BJ (cell line): Measurements from ENCODE around the gene WDFY1. TPM values are rescaled to one million over a fixed set of nuclear protein-coding genes. Genes with fewer than 3 reads are reported as not detected.
A peak's percentile ranks its signal among the peaks of the same experiment; 100 is the strongest.
"Not testable (repeated sequence)": the region's sequence is repeated elsewhere in the genome, so short reads cannot be mapped to it uniquely, and the experiment has no call there.

Experiments used
- CTCF ChIA-PET: fragments of 350-600 bp; formaldehyde crosslinking; extraction: SDS; loops from one replicate; lab custom pipeline; 2021; ENCODE audit warnings: antibody characterized with exemption, inconsistent platforms; lab: Yijun Ruan, JAX
- POLR2A ChIA-PET: fragments of 300-600 bp; sonication (Branson Sonifier 250); formaldehyde crosslinking; extraction: SDS; loops from one replicate; lab custom pipeline; 2021; ENCODE audit warnings: antibody characterized with exemption; lab: Charles Lee
- DNase-seq: peaks from one replicate; pipeline ENCODE4 v3.0.0-alpha.2; 2011; ENCODE audit warnings: low read depth
- H3K27me3 ChIP-seq: 2 replicates; pipeline ENCODE4 v1.6.0; 2011; ENCODE audit warnings: low read length; ENCODE audit not compliant: control insufficient read depth, insufficient read depth
- H3K36me3 ChIP-seq: 2 replicates; pipeline ENCODE4 v1.5.1; 2011; ENCODE audit warnings: low read length; ENCODE audit not compliant: control insufficient read depth, insufficient read depth
- H3K4me3 ChIP-seq: 2 replicates; pipeline ENCODE4 v1.5.1; 2011; ENCODE audit warnings: low read depth, mild to moderate bottlenecking, control low read depth, low read length
- CTCF ChIP-seq: IDR thresholded peaks from 2 replicates; pipeline ENCODE4 v1.5.1; 2011; ENCODE audit warnings: low read depth, mild to moderate bottlenecking, control low read depth, inconsistent platforms, low read length, moderate library complexity; ENCODE audit not compliant: insufficient read depth
- polyA plus RNA-seq: library from polyadenylated mRNA; depleted of rRNA; stranded (reverse); fragments of >200 nt; gene quantifications from 2 replicates; pipeline ENCODE4 v1.2.3, GENCODE V29; 2011

The WDFY1 gene
- polyA plus RNA-seq, 1 experiment = 90.6 TPM

- H3K36me3 ChIP-seq = 0 out of 2 replicates have a peak, but pooled peaks cover 1% of the 10 kb centered on the region
- ChIA-PET POLR2A (no interaction called here), CTCF (no interaction called here)
- peak overlapping the region; percentile 96 for H3K4me3 ChIP-seq
- no peak for TF ChIP-seq CTCF
- no peaks in the 10 kb centered on the region for H3K27me3 ChIP-seq
- no peak for DNase-seq
Measured at GRCh38 chr2:223943561-223944008, 1.6 kb downstream of the WDFY1 start.

GRCh38 chr2:223943135-223943534 lies 2.0 kb downstream of the WDFY1 start:
- no peak for TF ChIP-seq CTCF
- no peak for DNase-seq
- Histone ChIP-seq H3K4me3 (peak overlapping the region; percentile 96), H3K36me3 (0 out of 2 replicates have a peak, but pooled peaks cover 1% of the 10 kb centered on the region), H3K27me3 (no peaks in the 10 kb centered on the region)
- CTCF ChIA-PET = no interaction called here
- POLR2A ChIA-PET = interaction anchor here (0.6 kb wide), 1 partner anchor 107 kb away, joined by 4 read pairs; no protein-coding TSS in a partner anchor

- Histone ChIP-seq H3K27me3 (no peaks in the 10 kb centered on the region), H3K36me3 (0 out of 2 replicates have a peak, but pooled peaks cover 1% of the 10 kb centered on the region), H3K4me3 (peak overlapping the region; percentile 17; the same call in 1 of the 2 replicates)
- CTCF ChIA-PET = interaction anchor here (0.6 to 0.7 kb wide), 2 partner anchors 50 to 74 kb away, joined by 3 read pairs; no protein-coding TSS in a partner anchor
- peak; percentile 49 for DNase-seq
- POLR2A ChIA-PET = interaction anchor here (0.6 kb wide), 1 partner anchor 1208 kb away, joined by 3 read pairs; no protein-coding TSS in a partner anchor
- TF ChIP-seq CTCF = no peak
Measured at GRCh38 chr2:223941579-223942277, 3.4 kb downstream of the WDFY1 start.

- H3K27me3 ChIP-seq, CTCF ChIA-PET, DNase-seq, H3K4me3 ChIP-seq, POLR2A ChIA-PET, H3K36me3 ChIP-seq: not testable (repeated sequence)
Measured at GRCh38 chr2:223939438-223939837, 5.7 kb downstream of the WDFY1 start.

- POLR2A ChIA-PET = no interaction called here
- DNase-seq = no peak
- Histone ChIP-seq H3K27me3 (no peaks in the 10 kb centered on the region), H3K36me3 (0 out of 2 replicates have a peak, but pooled peaks cover 1% of the 10 kb centered on the region), H3K4me3 (no peak overlapping the region)
- CTCF ChIA-PET = interaction anchor here (1.3 kb wide), 1 partner anchor 11 kb away, joined by 3 read pairs; no protein-coding TSS in a partner anchor
- TF ChIP-seq CTCF = no peak
Measured at GRCh38 chr2:223937535-223937934, 7.6 kb downstream of the WDFY1 start.
